Glutamatergic neuron (in vitro differentiated cells): ENCODE results near the gene FAM187B. TPM values are rescaled to one million over a fixed set of nuclear protein-coding genes. Genes with fewer than 3 reads are reported as not detected.

ENCODE experiments used
- DNase-seq: peaks from one replicate; pipeline ENCODE4 v3.0.0; 2022
- H3K27ac Mint-ChIP-seq: one replicate; pipeline ENCODE4 v1.8.0; 2020; ENCODE audit warnings: mild to moderate bottlenecking, mixed read lengths, inconsistent platforms; ENCODE audit not compliant: unreplicated experiment
- H3K27me3 Mint-ChIP-seq: one replicate; pipeline ENCODE4 v1.8.0; 2020; ENCODE audit warnings: mild to moderate bottlenecking, moderate library complexity, mixed read lengths, inconsistent platforms; ENCODE audit not compliant: unreplicated experiment
- H3K36me3 Mint-ChIP-seq: one replicate; pipeline ENCODE4 v1.8.0; 2020; ENCODE audit warnings: mild to moderate bottlenecking, mixed read lengths, inconsistent platforms; ENCODE audit not compliant: unreplicated experiment
- H3K4me1 Mint-ChIP-seq: one replicate; pipeline ENCODE4 v1.8.0; 2020; ENCODE audit warnings: mild to moderate bottlenecking, low read depth, mixed read lengths, inconsistent platforms; ENCODE audit not compliant: unreplicated experiment
- H3K4me3 Mint-ChIP-seq: one replicate; pipeline ENCODE4 v1.8.0; 2020; ENCODE audit warnings: mild to moderate bottlenecking, mixed read lengths, inconsistent platforms; ENCODE audit not compliant: unreplicated experiment
- H3K9me3 Mint-ChIP-seq: one replicate; pipeline ENCODE4 v1.8.0; 2020; ENCODE audit warnings: mild to moderate bottlenecking, moderate library complexity, mixed read lengths, inconsistent platforms; ENCODE audit not compliant: unreplicated experiment
- CTCF ChIP-seq: fragments of 200-600 bp; sonication (generic); IDR thresholded peaks from one replicate; pipeline ENCODE4 v1.5.0; 2021; ENCODE audit not compliant: partially characterized antibody, unreplicated experiment
- long read RNA-seq: library from polyadenylated mRNA; unstranded; transcript quantifications from one replicate; pipeline ENCODE4 v2.0.0, GENCODE V29; 2020; ENCODE audit not compliant: unreplicated experiment
- total RNA-seq: library from RNA; stranded (reverse); fragmentation: NEBNext Ultra II Directional; extraction: Animal tissue kit (Norgen Biotek cat#: 25700); gene quantifications from one replicate; pipeline ENCODE4 v1.2.1, GENCODE V29; 2021; ENCODE audit not compliant: unreplicated experiment

Gene FAM187B
- not detected for total RNA-seq
- long read RNA-seq = 0 reads

- no peak for DNase-seq
- H3K4me1 Mint-ChIP-seq = no peaks in the 10 kb centered on the region
- H3K4me3 Mint-ChIP-seq = no peak within 1 kb of the TSS
- no peak for TF ChIP-seq CTCF
- no peak within 1 kb of the TSS for H3K27ac Mint-ChIP-seq
- H3K9me3 Mint-ChIP-seq = peaks cover 1% of the 10 kb centered on the region
- no peaks in the 10 kb centered on the region for H3K27me3 Mint-ChIP-seq
- no peaks in the 10 kb centered on the region for H3K36me3 Mint-ChIP-seq
Observed at GRCh38 chr19:35228177-35228930, at the start of gene FAM187B. Gene FAM187B, minus strand, starts transcription at chr19:35228739. Its CDS starts 59 bp downstream, at chr19:35228680.

- Mint-ChIP-seq H3K27me3 (peaks cover 15% of the 10 kb centered on the region), H3K36me3 (peaks cover 5% of the 10 kb centered on the region), H3K27ac (peak overlapping the region; percentile 23), H3K4me1 (peaks cover 16% of the 10 kb centered on the region), H3K4me3 (no peak overlapping the region), H3K9me3 (peaks cover 14% of the 10 kb centered on the region)
- DNase-seq = no peak
- TF ChIP-seq CTCF = no peak
Observed at GRCh38 chr19:35276706-35277281, 48.3 kb upstream of the FAM187B start.

- H3K36me3 Mint-ChIP-seq = peaks cover 11% of the 10 kb centered on the region
- peaks cover 12% of the 10 kb centered on the region for H3K4me1 Mint-ChIP-seq
- no peak overlapping the region for H3K27ac Mint-ChIP-seq
- peaks cover 14% of the 10 kb centered on the region for H3K9me3 Mint-ChIP-seq
- peaks cover 11% of the 10 kb centered on the region for H3K27me3 Mint-ChIP-seq
- DNase-seq = no peak
- no peak overlapping the region for H3K4me3 Mint-ChIP-seq
- no peak for TF ChIP-seq CTCF
Observed at GRCh38 chr19:35274323-35274722, 45.8 kb upstream of the FAM187B start.

- Mint-ChIP-seq H3K9me3 (peaks cover 14% of the 10 kb centered on the region), H3K4me3 (no peak overlapping the region), H3K27me3 (peaks cover 11% of the 10 kb centered on the region), H3K36me3 (peaks cover 11% of the 10 kb centered on the region), H3K27ac (no peak overlapping the region), H3K4me1 (peaks cover 12% of the 10 kb centered on the region)
- DNase-seq = no peak
- no peak for TF ChIP-seq CTCF
Observed at GRCh38 chr19:35273686-35274259, 45.2 kb upstream of the FAM187B start.
